HG02852 (cell line): ENCODE results near the gene PRR35.

ENCODE experiments used
- ATAC-seq: cut with Tn5 transposase; IDR thresholded peaks from one replicate; pipeline ENCODE4 v1.9.1; 2021; ENCODE audit warnings: mild to moderate bottlenecking, moderate library complexity; ENCODE audit not compliant: unreplicated experiment

Gene PRR35

GRCh38 chr16:560204-560700 lies at the start of gene PRR35:
Gene PRR35, plus strand, starts transcription at chr16:560394. Its CDS starts 2,901 bp downstream, at chr16:563295.
- ATAC-seq: no peak

GRCh38 chr16:512802-513201 lies 47.4 kb upstream of the PRR35 start:
- no peak for ATAC-seq

DNA sequence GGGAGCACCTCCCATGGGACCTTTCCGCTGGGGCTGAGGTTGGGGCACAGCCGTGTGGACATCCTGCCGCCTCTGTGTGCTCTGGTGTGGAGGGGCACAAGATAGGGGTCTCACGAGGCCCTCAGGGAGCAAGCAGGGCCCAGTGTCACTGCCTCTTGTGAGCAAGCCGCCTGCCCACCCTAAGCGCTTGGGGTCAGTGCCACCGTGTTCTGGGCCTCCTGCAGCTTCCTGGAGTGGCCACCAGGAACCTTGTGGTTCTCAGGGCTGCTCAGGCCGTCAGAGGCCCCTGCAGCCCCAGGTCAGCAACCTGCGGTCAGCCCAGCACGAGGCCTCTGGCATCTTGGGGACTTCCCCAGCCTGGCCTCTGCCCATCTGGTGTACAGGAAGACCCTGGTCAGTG lies 46.2 kb upstream of the PRR35 start:
- ATAC-seq: no peak

GRCh38 chr16:515175-515938 lies 44.8 kb upstream of the PRR35 start:
- no peak for ATAC-seq

DNA sequence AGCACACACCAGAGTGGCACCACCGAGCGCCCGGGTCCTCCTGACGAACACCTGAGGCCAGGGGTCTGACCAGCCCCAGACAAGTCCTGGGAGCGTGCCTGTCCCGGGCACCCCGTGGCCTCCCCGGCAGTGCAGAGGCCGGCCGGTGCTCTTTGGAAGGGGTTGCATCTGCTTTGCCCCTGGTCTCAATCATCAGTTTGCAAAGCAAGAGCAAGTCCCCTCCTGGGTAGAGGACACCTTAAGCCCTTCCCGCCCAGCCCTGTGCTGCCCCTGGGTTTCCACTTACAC lies 44.3 kb upstream of the PRR35 start:
- no peak for ATAC-seq

DNA sequence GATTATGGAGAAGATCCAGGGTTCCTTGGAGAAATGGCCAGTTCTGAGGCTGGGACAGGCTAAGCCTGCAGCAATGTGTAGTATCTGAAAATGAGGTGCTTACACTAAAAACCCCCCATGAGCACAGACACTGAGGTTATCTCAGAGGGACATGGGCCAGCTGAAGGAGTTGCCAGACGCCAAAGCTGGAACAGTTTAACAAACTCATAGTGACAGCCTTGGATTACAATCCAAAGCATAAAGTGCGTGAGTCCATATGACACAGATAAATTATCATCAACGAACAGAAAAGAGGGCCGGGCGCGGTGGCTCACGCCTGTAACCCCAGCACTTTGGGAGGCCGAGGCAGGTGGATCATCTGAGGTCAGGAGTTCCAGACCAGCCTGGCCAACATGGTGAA lies 43.9 kb upstream of the PRR35 start:
- ATAC-seq: no peak

DNA sequence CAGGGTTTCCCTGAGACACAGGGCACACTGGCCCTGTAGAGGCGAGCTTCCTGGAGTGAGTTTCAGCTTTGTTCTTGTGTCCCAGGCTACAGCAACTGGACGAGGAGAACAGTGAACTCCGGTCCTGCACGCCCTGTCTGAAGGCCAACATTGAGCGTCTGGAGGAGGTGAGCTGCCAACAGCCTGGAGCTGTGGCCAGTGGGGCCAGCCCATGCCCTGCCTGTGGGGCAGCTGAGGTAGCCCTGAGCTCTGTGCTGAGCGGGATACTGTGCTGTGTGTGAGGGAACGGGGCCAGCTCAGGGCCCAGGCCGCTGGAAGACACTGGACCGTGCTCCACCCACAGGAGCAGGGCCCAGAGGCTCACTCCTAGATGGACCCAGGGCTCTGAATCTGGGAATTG lies 41.3 kb upstream of the PRR35 start:
- no peak for ATAC-seq

DNA sequence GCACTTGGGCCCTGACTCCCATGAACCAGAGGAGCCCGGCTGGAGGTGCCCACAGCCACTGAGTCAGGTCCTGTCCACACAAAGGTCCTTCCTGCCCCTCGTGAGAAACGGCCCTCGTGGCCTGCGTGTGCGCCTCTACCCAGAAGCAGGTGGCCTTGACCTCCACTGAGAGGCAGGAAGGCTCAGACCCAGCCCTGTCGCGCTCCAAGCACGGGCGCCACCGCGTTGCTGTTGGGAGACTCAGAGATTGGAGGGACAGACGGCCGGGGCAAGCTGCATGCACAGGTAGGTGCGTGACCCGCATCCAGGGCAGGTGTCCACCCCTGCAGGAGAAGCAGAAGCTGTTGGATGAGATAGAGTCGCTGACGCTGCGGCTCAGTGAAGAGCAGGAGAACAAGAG lies 40.8 kb upstream of the PRR35 start:
- no peak for ATAC-seq

DNA sequence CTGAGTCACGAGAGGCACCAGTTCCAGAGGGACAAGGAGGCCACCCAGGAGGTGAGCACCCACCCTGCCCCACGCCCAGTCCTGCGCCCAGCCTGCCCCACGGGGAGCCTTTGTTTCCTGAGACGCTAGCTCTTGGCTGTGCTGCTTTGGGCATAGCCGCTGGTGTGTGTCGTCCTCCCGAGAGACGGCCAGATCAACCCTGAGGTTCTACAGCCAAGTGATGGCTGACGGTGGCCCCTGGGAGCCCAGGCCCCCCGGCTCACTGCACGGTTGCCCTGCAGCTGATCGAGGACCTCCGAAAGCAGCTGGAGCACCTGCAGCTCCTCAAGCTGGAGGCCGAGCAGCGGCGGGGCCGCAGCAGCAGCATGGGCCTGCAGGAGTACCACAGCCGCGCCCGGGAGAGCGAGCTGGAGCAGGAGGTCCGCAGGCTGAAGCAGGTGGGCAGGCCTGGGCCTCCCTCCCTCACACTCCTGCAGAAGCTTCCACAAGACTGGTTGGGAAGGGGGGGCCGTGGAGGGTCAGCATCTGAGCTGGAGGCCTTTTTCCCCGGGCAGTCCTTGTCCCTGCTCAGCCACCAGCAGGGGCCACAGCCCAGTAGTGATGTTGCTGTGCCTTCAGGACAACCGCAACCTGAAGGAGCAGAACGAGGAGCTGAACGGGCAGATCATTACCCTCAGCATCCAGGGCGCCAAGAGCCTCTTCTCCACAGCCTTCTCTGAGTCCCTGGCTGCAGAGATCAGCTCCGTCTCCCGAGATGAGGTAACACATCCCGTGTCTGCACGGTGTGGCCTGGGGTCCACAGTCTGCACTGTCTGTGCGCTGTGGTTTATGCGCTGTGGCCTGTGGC lies 40.1 kb upstream of the PRR35 start:
- no peak for ATAC-seq

DNA sequence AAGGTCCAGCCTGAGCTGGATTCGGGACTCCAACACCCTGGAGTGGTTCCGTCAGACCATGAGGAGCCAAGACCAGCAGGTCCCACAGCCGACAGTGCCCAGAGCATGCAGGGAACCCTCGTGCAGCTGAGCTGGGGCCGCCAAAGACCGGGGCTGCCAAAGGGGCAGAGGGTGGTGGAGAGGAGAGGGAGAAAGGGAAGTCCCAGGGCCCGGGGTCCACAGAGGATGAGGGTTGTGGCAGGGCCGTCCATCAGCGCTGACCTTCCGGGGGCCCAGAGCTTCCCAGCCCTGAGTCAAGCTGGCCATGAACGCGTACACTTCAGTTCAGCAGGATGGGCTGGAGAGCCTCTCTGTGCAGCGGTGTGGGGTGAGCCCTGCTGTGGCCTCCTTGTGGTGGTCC lies 39.3 kb upstream of the PRR35 start:
- ATAC-seq: no peak

DNA sequence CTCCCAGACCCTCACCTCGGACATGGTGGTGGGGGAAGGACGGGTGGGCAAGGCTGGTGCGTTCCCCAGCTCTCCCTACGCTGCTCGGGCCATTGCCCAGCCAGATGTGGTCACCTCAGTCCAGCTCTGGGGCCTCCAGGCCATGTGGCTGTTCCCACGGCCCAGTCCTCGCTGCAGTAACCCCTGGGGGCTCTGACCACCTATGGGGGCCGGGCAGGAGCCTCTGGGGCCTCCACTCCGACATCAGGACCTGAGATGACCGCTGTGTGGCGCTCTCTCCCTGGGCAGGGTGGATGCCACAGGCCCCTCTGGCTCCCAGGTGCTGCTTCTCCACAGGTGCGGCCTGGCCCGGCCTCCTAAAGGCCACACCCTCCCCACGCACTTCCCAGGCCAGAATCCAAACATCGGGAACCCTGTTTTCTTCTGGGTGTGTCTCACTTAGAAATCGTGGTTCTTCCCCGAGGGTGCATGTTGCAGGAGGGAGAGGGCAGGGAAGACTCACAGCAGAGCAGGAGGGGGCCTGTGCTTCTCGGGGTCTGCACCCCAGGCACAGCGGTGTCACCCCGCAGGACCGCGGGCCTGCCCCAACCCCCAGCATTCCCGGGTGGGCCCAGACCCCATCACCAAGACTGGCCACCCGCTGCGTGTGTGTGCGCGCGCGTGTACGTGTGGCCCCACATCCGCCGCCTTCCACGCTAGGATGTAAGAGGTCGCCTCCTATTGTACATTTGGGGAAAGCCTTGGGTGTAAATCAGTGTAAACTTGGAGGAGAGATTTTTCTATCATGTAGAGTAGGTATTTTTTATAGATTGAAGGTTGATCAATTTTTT lies 38.6 kb upstream of the PRR35 start:
- ATAC-seq: no peak

GRCh38 chr16:522320-523096 lies 37.7 kb upstream of the PRR35 start:
- ATAC-seq: no peak

GRCh38 chr16:523097-523741 lies 37.0 kb upstream of the PRR35 start:
- no peak for ATAC-seq

DNA sequence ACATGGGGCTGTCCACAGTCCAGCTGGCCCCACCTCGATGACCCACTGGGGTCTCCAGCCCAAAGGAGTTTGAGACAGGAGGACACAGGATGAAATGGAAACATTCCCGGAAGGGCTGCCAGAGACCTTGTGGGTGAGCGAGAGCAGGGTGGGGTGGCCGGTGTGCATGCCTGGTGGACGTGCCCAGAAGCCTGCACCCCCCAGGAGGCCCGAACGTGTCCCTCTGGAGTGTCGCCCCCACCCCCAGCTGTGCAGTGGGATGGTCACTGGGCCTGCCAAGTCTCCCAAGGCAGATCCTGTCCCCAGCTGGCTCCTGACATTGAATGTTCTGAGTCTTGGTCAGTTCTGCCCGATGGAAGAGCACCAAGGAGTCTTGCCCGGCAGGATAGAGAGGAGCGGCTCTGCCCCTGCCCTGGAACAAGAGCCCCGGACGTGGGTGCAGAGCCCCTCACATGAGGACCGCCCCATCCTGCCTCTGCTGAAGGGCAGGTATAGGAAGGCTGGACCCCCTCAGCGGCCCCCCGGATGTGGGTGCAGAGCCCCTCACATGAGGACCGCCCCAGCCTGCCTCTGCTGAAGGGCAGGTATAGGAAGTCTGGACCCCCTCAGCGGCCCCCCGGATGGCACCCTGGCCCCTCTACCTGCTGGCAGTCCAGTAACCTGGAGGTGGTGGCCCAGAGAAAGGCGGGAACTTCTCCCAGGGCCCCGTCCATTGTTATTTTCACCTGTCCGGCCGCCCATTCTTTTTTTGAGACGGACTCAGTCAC lies 35.7 kb upstream of the PRR35 start:
- no peak for ATAC-seq

DNA sequence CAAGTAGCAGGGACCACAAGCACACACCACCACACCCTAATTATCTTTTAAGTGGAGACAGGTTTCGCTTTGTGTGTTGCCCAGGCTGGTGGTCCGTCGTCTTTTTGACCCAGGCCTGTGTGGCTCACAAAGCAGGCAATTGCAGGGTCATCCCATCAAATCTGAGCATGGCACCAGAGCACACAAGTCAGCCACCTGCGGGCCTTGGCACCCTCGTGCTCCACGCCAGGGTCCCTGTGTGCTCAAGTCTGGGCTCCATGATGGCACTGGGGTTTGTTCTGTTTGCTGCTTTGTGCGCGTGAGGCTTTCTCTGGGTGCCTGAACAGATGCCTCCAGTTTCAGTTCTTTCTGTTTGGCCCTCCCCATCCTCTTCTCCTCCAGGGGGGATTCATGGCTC lies 35.1 kb upstream of the PRR35 start:
- no peak for ATAC-seq

- ATAC-seq: no peak
These were observed 34.5 kb upstream of the PRR35 start for GRCh38 chr16:525520-526180.

DNA sequence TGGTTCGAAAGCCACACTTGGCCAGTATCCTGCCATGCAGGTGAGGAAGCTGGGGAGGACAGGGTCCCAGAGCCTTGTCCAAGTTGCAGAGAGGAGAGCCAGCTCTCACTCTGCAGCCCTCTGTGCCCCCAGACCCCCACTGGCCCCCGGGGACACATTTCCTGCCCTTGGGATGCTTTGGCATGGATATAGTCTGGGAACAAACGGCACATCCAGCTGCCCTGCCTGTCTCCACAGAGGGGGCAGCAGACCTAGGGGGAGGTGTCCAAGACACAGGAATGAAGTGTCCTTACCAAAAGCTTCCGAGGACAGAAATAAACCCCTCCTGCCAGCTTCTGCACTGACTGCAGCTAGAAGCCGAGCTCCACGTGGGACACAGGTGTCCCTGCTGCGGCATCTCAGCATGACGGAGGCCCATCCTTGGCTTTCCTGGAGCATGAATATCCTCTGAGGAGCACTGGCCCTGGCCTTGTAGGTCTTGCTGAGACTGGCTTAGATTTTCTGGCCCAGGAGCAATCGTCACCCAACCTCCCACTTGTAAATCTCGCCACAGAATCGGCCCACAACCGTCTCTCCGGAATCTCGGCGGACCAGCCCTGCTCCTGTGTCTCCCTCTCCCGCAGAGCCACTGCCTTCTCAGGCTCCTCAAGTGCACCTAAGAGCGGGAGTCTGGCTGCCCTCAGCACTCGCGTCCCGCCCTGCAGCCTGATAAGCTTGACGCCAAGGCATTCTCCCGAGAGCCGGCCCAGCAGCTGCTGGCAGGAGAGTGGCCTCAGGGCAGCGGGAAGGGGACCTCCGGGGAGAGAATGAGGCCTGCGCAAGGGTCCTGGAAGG lies 33.8 kb upstream of the PRR35 start:
- ATAC-seq: no peak
